GM20431 (cell line): ENCODE results near the gene LMO3.
"Not testable (repeated sequence)": the region's sequence is repeated elsewhere in the genome, so short reads cannot be mapped to it uniquely, and the experiment has no call there.

Experiments used
- in situ Hi-C: fragments of 300-500 bp; cut with MseI, MboI; formaldehyde crosslinking; loops from one replicate; pipeline ENCODE4 v1.15.0; 2020; ENCODE audit warnings: low sequenced_read_pairs; ENCODE audit not compliant: unreplicated experiment

LMO3 gene

DNA sequence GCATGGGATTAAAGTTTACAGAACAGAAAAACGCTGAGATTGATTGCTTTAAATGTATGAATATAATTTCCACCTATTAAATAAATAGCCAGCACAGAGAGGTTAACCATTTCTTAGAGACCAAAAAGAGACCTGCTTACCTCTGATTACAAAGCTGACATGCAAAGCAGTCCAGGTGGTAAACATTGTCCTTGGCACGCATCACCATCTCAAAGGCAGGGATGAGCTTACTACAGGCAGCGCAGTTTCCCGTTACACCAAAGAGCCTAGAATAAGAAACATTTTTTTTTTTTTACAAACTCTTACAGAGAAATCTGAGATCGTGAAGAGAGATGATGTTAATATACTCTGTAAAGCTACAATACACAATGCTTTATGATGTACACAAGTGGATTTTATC lies 45.7 kb downstream of the LMO3 start:
- in situ Hi-C loops, result no loop called here

DNA sequence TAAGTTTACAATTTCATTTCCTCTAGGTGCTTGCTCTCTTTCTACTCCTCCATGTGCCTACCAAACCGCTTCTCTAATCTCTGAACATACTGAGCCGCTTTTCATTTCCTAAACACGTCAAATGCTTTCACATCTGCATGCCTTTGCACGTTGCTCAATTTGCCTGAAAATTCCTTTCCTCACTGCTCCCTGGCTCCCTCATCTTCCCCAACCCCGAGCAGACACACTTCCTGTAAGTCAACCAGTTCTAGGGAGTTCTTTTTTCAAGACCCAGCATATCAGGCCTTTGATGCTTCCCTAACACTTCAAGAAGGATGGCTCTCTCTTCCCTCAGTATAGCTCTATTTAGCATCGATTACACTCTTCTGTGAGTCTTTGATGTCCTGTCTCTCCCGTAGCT lies 50.3 kb downstream of the LMO3 start:
- in situ Hi-C loops, result no loop called here

DNA sequence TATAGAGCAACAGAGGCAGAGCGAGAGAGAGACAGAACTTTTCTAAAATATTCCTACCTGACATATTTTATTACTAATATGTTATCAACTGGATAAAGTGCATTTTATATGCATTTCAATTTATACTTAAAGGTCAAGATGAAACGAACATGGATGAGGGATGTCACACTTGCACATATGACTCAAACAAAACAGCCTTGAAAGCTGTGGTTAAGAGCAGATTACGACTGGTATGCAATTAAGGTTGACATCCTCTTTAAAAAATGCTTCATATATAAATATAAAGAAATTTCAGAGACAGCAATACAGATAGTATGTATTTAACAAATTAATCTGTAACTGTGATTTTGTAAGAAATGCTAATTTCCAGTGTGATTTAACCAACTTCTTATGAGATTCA lies 52.5 kb downstream of the LMO3 start:
- in situ Hi-C loops, result no loop called here

DNA sequence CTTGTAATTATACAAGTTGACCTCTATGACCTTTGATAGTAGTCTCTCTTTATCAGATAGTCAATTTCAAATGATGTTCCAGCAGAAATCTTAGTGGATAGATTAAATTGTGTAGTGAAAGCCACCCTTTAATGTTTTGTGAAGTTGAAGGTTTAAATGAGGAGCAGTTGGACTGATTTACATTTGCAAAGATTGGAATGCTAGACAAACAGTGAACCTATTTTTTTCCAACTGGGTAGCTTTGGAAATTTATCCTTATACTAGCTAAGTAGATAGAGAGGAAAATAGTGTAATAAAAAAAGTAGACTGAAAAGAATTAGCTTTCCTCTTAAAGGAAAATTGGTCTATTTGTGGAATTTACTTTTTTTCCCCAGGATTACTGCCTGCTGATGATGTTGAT lies 53.7 kb downstream of the LMO3 start:
- in situ Hi-C loops, result no loop called here

DNA sequence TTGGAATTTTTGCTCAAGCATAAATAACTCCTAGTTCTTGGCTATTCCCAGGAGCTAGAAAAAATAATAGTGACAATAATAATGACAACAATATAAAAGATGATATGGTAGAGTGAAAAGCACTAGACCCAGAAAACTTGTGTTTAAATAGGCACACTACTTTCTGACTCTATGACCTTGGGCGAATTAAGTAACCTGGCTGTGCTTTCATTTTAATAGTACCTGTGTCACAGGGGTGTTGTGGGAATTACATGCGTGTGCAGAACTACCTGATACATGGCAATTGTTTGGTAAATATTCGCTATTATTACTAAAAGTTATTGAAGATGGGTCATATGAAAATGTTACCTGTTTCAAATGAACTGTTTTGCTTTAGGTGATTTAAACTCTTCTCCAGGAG lies 60.1 kb downstream of the LMO3 start:
- in situ Hi-C loops, result no loop called here

DNA sequence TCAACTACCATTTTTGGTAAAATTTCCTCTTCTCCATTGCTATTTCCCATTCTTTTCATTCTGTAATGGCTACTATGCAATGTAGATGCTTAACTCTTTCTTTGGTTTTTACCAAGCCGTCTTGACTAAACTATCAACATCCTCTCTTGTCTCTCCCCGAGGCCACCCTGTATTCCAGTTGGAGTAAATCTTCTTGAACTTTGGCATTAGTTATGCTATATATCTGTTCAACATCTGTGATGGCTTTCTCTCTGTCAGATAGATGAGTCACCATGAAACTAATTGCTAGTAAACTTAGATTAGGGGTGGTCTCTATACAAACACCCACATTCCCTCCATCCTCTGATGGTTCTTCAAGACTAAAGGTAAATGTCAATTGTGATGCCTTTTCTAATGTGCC lies 63.4 kb downstream of the LMO3 start:
- in situ Hi-C loops, result no loop called here

DNA sequence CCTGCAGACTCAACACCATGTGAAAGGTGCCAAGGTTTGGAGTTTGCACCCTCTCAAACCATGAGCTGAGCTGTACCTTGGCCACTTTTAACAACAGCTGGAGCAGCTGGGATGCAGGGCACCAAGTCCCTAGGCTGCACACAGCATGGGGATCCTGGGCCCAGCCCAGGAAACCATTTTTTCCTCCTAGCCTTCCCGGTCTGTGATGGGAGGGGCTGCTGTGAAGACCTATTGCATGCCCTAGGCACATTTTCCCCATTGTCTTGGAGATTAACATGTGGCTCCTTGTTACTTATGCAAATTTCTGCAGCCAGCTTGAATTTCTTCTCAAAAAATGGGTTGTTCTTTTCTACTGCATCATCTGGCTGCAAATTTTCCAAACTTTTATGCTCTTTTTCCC lies 68.3 kb downstream of the LMO3 start:
- in situ Hi-C loops, result not testable (repeated sequence)

DNA sequence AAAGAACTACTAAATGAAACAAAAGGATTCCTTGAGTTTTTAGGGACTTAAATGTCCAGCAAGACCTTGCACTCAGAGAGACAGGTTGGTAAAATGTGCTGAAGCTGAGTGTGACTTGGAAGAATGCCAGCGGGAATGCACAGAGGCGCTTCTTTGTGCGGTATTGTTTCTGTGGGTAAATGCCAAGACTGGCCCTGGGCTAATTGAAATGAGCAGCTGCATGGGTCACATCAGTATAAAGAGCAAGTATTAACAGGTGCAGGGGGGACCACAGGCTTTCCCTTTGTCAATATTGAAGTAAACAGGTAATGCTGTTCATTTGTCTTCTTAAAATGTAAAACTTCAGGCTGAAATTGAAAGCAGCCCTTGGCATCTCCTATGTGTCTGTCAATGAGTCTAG lies 74.3 kb downstream of the LMO3 start:
- in situ Hi-C loops, result no loop called here

DNA sequence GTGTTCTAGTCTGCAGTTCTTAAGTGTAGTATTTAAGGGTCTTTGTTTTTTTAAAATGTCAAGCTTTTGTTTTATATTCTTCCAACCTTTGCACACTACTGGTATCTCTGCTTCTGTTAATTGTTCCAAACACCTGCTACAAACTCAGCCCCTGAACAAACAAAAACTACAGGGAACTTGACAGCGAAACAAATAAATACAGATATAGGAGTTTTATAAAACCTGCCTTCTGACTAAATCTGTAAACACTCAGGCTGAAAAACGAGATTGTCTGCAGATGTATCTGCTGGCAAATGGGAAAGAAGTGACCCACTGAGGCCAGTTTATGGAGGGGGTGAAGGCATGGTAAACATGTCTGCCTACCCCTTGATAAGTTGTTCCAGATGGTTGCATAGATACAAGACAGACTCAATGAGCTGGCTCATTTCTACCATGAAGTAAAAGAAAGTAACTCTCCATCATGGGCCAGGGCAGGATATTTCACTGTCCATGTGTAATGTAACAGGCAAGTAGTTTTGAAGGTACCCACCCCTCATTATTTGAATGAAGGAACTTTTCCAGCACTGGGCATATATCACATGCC lies 75.6 kb downstream of the LMO3 start:
- in situ Hi-C loops, result no loop called here

DNA sequence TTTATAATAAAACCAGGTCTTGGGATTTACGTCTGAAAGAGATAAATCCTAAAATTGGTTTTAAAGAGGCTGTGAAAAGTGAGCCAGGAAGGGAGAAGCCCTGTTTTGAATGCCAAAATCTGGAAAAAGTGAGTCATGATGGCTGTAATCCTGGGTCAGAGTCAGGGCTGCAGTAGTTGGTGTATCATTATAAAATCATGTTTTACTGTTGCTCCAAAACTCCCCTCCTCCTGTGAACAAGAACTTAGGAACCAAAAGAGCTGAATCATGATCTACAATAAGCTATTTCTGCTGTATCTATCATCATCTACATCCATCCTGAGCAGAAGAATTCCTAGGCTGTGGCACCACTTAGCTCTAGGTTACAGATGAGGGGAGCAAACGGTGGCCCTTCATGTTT lies 79.3 kb downstream of the LMO3 start:
- in situ Hi-C loops, result no loop called here

DNA sequence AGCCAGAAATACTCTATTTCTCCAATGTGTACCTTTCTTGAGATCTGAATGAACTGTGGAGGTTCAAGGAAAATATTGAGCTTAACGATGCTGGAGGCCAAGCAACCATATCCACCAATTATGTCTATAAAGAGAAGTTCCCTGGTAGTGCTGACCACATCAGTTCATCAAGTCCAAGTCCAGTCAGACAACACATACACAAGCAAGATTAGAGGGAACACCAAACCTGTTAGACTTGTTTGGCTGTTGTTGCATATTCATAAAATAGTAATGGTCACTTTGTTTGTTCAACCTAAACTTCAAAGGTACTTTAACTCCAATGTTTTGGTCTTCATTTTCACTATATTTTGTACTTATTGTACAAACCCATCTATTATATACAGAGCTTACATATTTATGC lies 81.6 kb downstream of the LMO3 start:
- in situ Hi-C loops, result no loop called here

DNA sequence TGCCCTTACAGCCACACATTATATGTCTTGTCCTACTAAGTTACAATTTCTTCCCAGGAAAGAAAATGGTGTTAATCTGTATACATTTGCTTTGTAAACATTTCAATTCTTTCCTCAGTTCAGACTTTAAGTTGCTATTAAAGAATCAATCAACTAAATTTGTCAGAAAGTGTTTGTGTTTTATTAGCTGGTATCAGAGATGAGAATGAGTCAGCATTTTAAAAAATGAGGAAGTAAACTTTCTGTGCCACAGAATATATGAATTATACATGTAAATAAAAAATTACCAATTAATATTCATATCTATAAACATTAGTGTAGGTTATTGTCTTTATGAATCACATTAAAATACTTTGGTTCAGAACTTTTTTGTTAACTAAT lies 82.0 kb downstream of the LMO3 start:
- in situ Hi-C loops, result no loop called here

DNA sequence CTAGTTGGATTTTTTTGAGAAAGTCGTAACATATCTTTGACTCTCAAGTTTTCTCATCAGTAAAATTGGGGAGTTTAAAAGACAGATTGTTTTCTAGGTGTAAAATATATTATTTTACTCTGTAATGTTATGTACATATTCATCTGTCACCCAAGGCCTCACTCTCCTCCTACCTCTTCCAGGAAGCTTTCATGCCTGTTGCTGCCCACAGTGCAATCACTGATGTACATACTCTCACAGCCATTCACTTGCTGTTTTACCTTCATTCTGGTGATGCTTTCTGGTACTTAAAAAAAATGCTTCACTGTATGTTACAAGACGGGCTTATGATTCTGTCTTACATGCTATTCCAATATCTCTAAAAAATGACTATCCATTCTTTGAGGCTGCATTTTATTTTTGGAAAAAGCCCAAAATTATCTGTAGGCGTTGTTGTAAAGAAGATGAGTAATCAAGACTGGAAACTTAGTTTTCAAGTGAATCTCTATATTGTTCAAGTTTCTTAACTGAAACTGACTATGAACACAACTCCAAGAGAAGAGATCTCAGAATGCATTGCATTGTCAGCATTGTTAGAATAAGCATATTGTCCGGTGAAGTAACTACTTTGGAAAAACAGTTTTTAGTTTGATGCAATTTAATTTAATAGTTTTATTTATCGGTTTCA lies 82.5 kb downstream of the LMO3 start:
- in situ Hi-C loops, result no loop called here

DNA sequence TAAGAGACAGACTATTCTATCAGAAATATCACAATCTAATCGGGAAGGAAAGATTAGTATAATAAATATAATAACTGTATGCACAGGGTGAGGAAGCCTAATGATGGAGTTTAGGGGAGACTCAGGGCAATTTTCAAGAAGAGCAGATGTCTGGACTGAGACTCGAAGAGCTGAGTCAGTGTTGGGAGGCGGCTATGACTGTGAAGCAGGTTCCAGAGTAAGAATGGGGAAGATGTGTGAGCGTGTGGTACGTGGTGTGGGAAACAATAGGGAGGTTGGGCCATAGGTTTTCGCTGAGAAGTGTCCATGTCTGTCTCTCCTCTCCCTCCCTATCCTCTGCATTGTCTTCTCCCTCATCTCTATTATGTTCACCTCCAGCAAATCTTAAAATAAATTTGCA lies 85.6 kb downstream of the LMO3 start:
- in situ Hi-C loops, result no loop called here

DNA sequence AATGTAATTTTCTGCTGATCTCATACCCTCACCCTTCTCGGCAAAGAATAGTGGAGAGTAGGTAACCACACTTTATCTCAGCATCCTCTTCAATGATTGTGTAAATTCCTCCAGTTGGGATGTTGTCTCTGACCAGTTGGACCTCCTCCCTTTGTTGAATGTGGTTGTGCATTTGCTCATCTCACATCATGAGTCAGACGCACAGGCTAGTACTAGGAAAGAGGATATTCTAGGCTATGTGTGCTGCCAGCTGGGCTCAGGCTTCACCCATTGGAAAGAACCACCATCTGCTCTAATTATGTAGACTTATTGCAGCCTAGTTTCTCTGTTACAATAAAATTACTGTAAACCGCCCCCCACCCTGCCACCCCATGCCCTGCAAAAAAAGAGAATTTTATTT lies 90.3 kb downstream of the LMO3 start:
- in situ Hi-C loops, result no loop called here

DNA sequence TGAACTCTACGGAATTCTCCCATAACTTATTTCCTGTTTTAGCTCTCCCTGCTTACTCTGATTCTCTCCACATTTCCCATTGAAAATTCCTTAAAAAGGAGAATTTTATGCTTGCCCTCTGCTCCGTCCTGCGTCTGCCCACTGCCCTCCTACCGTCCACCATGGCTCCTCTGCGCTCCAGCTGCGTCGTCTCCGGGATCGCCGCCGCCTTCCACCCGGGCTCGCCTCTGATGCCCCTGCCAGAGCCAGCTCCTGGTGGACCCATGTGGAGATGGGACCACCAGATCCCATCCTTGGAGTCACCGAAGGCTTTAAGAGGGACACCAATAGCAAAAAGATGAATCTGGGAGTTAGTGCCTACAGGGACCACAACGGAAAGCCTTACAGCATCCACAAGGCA lies 92.7 kb downstream of the LMO3 start:
- in situ Hi-C loops, result no loop called here

DNA sequence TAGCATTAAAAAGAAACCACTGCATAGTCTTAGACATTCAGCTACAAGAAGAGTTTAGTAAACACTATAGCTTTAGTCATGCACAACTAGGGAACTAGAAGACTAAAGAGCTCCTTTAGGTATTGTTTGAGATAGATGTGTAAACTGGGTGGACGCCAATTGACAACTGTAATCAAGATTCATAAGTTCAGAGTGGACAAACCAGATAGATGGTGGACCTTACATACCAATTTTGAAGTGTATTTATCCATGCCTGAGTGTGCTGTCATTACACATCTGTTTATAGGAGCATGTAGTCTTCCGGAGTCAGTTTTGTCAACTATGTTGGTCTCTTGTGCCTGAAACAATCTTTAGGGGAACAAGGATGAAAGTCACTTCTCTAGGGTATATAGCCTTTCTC lies 96.6 kb downstream of the LMO3 start:
- in situ Hi-C loops, result no loop called here

DNA sequence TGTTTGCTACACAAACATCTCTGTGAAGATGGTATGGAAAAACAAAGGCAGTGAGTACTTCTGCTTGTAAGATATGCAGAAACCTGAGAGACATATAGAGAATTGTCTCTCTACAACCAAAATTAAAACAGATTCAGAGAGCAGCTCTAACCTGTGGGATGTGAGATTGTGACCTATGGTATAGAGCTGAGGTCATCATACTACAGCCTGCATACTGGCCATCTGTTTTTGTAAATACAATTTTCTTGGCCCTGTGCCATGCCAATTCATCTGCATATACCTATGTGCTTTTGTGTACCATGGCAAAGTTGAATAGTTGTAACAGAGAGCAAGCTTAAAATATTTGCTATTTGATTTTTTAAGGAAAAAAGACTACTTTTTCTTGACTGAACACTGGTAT lies 99.6 kb downstream of the LMO3 start:
- in situ Hi-C loops, result no loop called here

DNA sequence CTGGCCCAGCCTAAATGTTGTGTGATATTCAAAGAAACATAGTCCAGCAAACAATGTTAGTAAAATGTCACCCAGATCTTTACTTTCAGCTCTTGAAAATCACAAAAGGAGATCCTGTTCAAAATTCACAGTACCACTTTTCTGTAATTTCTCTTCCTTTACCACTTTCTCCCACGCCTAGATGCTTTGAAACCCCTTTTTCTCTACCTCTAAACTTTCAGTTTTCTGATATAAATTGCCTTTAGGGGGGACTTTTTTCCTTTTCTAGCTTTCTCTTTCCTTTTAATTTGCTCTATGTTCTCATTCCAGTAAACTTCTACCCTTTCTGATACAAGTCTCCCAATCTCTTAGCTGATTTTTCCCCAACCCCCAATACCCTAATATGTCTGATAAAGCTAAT lies 101.8 kb downstream of the LMO3 start:
- in situ Hi-C loops, result no loop called here

DNA sequence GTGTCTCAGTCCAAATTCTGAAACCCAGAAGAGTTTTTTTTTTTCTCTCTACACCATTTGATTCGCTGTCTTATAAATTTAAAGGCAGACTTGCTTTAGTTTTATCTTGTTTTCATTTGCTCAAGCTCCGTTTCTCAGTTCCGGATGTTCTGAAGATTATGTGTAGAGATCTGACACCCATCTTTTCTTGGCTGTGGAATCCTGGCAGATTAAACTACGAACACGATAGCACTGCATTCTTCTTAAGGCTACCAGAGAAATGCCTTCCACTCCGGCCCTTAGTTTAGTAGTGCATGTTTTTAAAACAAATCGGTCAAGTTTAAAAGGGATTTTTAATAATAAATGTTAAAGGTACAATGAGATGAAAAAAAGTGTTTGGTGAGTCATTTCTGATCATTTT lies 106.4 kb downstream of the LMO3 start:
- in situ Hi-C loops, result no loop called here
